Small intestine (tissue), 7 donors: ENCODE results near the gene FAM222B. TPM values are rescaled to one million over a fixed set of nuclear protein-coding genes. Genes with fewer than 3 reads are reported as not detected.
"Not testable (repeated sequence)": the region's sequence is repeated elsewhere in the genome, so short reads cannot be mapped to it uniquely, and the experiment has no call there.

Source experiments
- DNase-seq, 2 donors: peaks; one replicate each; pipeline versions ENCODE4 v3.0.0 to v3.0.0-alpha.2; 2013
- FAIRE-seq: peaks from 2 replicates; lab custom pipeline; 2012; peaks lifted over from hg19 to GRCh38; lab: Jason Lieb, UNC
- H3K27ac ChIP-seq, 3 donors: one replicate each; pipeline ENCODE4 v1.5.1; 2013; ENCODE audit warnings: low read length in 2 of 3, mild to moderate bottlenecking in 2 of 3, control low read depth in 1 of 3, inconsistent platforms in 1 of 3, low read depth in 1 of 3, moderate library complexity in 1 of 3
- H3K27me3 ChIP-seq, 3 donors: one replicate each; pipeline ENCODE4 v1.6.1; 2013; ENCODE audit warnings: low read length in 3 of 3, inconsistent platforms in 1 of 3; ENCODE audit not compliant: control insufficient read depth in 3 of 3, insufficient read depth in 3 of 3
- H3K36me3 ChIP-seq, 3 donors: one replicate each; pipeline ENCODE4 v1.6.1; 2013; ENCODE audit warnings: low read length in 3 of 3, inconsistent platforms in 1 of 3, low read depth in 1 of 3, mild to moderate bottlenecking in 1 of 3, moderate library complexity in 1 of 3; ENCODE audit not compliant: control insufficient read depth in 3 of 3, insufficient read depth in 2 of 3
- H3K4me1 ChIP-seq, 3 donors: one replicate each; pipeline ENCODE4 v1.6.1; 2013; ENCODE audit warnings: low read length in 2 of 3, inconsistent platforms in 1 of 3, low read depth in 1 of 3, mild to moderate bottlenecking in 1 of 3, moderate library complexity in 1 of 3; ENCODE audit not compliant: control insufficient read depth in 3 of 3, insufficient read depth in 2 of 3
- H3K4me3 ChIP-seq, 3 donors: one replicate each; pipeline ENCODE4 v1.5.1; 2013; ENCODE audit warnings: low read length in 3 of 3, control low read depth in 1 of 3, inconsistent platforms in 1 of 3, low read depth in 1 of 3, mild to moderate bottlenecking in 1 of 3, moderate library complexity in 1 of 3
- H3K9me3 ChIP-seq, 2 donors: one replicate each; pipeline ENCODE4 v1.6.1; 2013; ENCODE audit warnings: low read depth in 1 of 2, low read length in 1 of 2; ENCODE audit not compliant: control insufficient read depth in 2 of 2, insufficient read depth in 1 of 2
- WGBS, 3 donors: extraction: QIAGEN DNeasy Blood & Tissue Kit; methylation state at CpG; one replicate each; pipeline ENCODE4 v1.1.7; 2013; 5-methylcytosine and 5-hydroxymethylcytosine counted together
- polyA plus RNA-seq, 4 donors: library from polyadenylated mRNA; stranded (reverse) in 3 of 4; unstranded in 1 of 4; fragments of 200-250 nt in 3 of 4; fragments of 120-200 nt in 1 of 4; gene quantifications; one replicate each; pipeline versions ENCODE4 v1.2.1 to v1.2.3, GENCODE V29; 2013
- donor health status: healthy with polysubstance abuse.
- donor health status: control.
- donor health status: control.
- donor health status: Bipolar disorder and iron deficiency.
- donor health status: healthy.

The FAM222B gene
- polyA plus RNA-seq, 4 donors = 9.7 to 28.1 (median 13.4) TPM

DNA sequence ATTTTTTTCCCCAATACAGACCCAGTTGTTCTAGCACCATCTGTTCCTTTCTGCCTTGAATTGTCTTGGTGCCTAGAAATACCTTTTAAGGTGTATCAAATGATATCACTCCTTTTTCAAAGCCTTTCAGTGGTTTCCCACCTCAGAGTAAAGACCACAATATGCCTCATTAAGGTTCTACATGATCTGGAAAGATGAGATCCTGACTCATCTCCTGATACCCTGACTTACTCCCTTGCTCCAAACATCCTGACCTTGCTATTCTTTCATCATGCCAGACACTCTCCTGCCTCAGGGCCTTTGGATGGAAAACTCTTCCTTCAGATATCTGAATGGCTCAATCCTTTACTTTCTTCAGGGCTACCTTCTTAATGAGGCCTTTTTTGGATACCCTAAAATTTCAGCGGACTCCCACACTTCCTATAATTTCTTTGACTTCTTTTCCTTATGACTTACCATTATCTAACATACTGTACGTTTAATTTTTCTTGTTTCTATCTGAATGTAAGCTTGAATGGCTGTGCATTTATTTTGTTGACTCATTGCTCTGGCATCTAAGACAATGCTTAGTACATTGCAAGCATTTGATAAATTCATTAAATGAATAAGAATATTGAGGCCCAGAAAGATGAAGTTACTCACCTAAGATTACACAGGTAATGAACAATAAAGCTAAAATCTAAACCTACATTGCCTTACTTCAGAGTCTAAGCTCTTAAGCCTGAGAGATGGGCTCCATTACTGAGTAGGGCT is 35.7 kb upstream of the FAM222B start:
- Histone ChIP-seq H3K4me3 (no peak overlapping the region), H3K27ac (no peak overlapping the region), H3K27me3 (no peaks in the 10 kb centered on the region), H3K36me3 (peaks cover 9 to 46% (median 13%) of the 10 kb centered on the region in 3 donors), H3K4me1 (peaks cover 0 to 8% (median 0%) of the 10 kb centered on the region in 3 donors), H3K9me3 (no peaks in the 10 kb centered on the region)
- 84 to 90% (median 88%) methylated on average over 2 of the region's 2 CpGs for WGBS, 3 donors
- DNase-seq (no peak), FAIRE-seq (no peak)

GRCh38 chr17:28877150-28877711 is 34.6 kb upstream of the FAM222B start:
- not testable (repeated sequence) for FAIRE-seq, H3K4me1 ChIP-seq, H3K27me3 ChIP-seq, H3K4me3 ChIP-seq, DNase-seq, H3K27ac ChIP-seq, H3K9me3 ChIP-seq
- H3K36me3 ChIP-seq = peaks cover 9 to 35% (median 11%) of the 10 kb centered on the region in 3 donors
- 92 to 94% (median 93%) methylated on average over 6 of the region's 6 CpGs for WGBS, 3 donors

DNA sequence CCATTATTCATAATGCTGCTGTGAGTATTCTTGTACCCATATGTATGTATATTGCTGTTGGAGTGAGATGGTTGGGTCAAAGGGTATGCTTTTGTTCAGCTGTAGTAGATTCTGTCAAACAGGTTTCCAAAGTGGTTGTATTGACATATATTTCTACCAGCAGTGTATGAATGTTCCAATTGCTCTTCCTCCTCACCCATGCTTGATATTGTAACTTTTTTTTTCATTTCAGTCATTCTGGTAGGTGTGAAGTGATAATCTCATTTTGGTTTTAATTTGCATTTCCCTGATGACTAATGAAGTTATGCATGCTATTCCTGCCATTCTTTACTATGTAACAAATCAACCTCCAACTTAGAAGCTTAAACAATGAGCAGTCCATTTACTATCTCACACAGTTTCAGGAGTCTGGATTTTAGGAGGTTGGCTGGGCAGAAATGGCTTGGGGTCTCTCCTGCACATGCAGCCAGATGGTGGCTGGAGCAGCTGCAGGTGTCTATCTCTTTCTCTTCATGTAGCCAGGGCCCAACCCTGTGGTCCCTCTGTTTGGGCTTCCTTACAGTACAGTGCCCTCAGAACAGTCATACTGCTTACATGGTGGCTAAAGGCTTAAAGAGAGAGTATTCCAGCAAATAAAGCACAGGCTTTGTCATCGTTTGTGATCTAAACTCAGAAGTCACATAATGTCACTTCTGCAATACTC is 33.4 kb upstream of the FAM222B start:
- FAIRE-seq (no peak), DNase-seq (no peak)
- peaks cover 0 to 8% (median 0%) of the 10 kb centered on the region in 3 donors for H3K4me1 ChIP-seq
- no peak overlapping the region for H3K4me3 ChIP-seq
- no peak overlapping the region for H3K27ac ChIP-seq
- H3K9me3 ChIP-seq = no peaks in the 10 kb centered on the region
- 46 to 48% (median 47%) methylated on average over 1 of the region's 1 CpG for WGBS, 3 donors
- no peaks in the 10 kb centered on the region for H3K27me3 ChIP-seq
- peaks cover 5 to 23% (median 9%) of the 10 kb centered on the region in 3 donors for H3K36me3 ChIP-seq

- WGBS, 3 donors = 45 to 69% (median 48%) methylated on average over 3 of the region's 3 CpGs
- FAIRE-seq (no peak), DNase-seq (peak in 1 of 2 donors; percentile 47)
- H3K27ac ChIP-seq = no peak overlapping the region
- peaks cover 0 to 8% (median 0%) of the 10 kb centered on the region in 3 donors for H3K4me1 ChIP-seq
- peaks cover 0 to 10% (median 3%) of the 10 kb centered on the region in 3 donors for H3K36me3 ChIP-seq
- H3K4me3 ChIP-seq = no peak overlapping the region
- H3K27me3 ChIP-seq = no peaks in the 10 kb centered on the region
- no peaks in the 10 kb centered on the region for H3K9me3 ChIP-seq
Observed at GRCh38 chr17:28874750-28875149, 32.2 kb upstream of the FAM222B start.

GRCh38 chr17:28873839-28874238 is 31.2 kb upstream of the FAM222B start:
- H3K9me3 ChIP-seq = no peaks in the 10 kb centered on the region
- H3K4me1 ChIP-seq = peaks cover 0 to 8% (median 0%) of the 10 kb centered on the region in 3 donors
- DNase-seq = no peak
- no peak overlapping the region for H3K4me3 ChIP-seq
- no peak overlapping the region for H3K27ac ChIP-seq
- 88 to 93% (median 90%) methylated on average over 7 of the region's 7 CpGs for WGBS, 3 donors
- no peaks in the 10 kb centered on the region for H3K27me3 ChIP-seq
- FAIRE-seq = no peak
- peaks cover 0 to 1% (median 0%) of the 10 kb centered on the region in 3 donors for H3K36me3 ChIP-seq

DNA sequence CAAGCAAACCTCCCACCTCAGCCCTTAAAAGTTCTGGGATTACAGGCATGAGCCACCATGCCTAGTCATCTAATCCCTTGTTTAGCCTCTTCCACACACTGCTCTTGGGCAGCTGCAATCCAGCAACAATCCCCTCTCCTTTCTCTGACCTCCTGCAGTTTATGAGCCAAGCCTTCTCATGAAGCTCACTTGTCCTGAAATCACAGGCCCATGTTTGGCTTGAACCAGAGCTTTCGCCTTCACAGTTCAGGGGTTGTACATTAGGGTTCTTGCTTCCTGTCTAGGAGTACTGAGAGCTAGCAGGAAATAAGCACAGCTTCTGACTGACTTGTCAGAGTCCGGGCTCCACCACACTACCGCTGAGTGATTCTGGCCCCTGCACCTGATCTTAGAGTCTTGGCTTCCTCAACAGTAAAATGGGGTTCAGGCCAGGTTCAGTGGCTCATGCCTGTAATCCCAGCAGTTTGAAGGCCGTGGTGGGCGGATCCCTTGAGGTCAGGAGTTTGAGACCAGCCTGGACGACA is 28.5 kb upstream of the FAM222B start:
- DNase-seq (peak in 1 of 2 donors; percentile 30), FAIRE-seq (no peak)
- Histone ChIP-seq H3K27ac (peak overlapping the region in 1 of 3 donors; percentile 28), H3K9me3 (no peaks in the 10 kb centered on the region), H3K4me3 (no peak overlapping the region), H3K4me1 (peaks cover 0 to 12% (median 0%) of the 10 kb centered on the region in 3 donors), H3K27me3 (no peaks in the 10 kb centered on the region), H3K36me3 (no peaks in the 10 kb centered on the region)
- WGBS, 3 donors = 56 to 62% (median 60%) methylated on average over 6 of the region's 6 CpGs

DNA sequence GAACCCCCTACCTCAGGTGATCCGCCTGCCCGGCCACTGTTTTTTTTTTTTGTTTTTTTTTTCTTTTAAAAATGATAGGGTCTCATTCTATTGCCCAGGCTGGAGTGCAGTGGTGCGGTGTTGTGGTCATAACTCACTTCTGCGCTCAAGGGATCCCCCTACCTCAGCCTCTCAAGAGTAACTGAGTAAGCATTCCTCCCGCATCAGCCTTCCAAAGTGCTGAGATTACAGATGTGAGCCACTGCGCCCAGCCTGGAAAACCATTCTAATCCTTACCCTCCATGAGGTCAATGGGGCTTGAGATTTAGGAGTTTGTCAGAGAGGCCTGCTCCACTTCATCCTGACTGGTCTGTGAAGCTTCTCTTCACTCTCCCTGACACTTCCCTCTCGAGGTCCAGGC is 24.7 kb upstream of the FAM222B start:
- Histone ChIP-seq H3K9me3 (no peaks in the 10 kb centered on the region), H3K4me3 (no peak overlapping the region), H3K36me3 (no peaks in the 10 kb centered on the region), H3K27me3 (no peaks in the 10 kb centered on the region), H3K4me1 (peaks cover 0 to 35% (median 7%) of the 10 kb centered on the region in 3 donors), H3K27ac (no peak overlapping the region)
- FAIRE-seq = no peak
- DNase-seq = no peak
- WGBS, 3 donors = 92 to 98% (median 95%) methylated on average over 7 of the region's 7 CpGs
